Measurements from ENCODE around the gene LY6G6F. TPM values are rescaled to one million over a fixed set of nuclear protein-coding genes. Genes with fewer than 3 reads are reported as not detected.
A peak's percentile ranks its signal among the peaks of the same experiment; 100 is the strongest.
"Not testable (repeated sequence)": the region's sequence is repeated elsewhere in the genome, so short reads cannot be mapped to it uniquely, and the experiment has no call there.

Gene LY6G6F
- polyA plus RNA-seq, 4 donors: 0.33 to 1.0 (median 0.80) TPM

- DNase-seq (ENCODE audit: low read depth in 4 of 4, low spot score in 3 of 4): no peak
Measured at GRCh38 chr6:31701666-31702404, 4.8 kb upstream of the LY6G6F start.

GRCh38 chr6:31702405-31702818 is 4.3 kb upstream of the LY6G6F start:
- no peak for DNase-seq (ENCODE audit: low read depth in 4 of 4, low spot score in 3 of 4)

DNA sequence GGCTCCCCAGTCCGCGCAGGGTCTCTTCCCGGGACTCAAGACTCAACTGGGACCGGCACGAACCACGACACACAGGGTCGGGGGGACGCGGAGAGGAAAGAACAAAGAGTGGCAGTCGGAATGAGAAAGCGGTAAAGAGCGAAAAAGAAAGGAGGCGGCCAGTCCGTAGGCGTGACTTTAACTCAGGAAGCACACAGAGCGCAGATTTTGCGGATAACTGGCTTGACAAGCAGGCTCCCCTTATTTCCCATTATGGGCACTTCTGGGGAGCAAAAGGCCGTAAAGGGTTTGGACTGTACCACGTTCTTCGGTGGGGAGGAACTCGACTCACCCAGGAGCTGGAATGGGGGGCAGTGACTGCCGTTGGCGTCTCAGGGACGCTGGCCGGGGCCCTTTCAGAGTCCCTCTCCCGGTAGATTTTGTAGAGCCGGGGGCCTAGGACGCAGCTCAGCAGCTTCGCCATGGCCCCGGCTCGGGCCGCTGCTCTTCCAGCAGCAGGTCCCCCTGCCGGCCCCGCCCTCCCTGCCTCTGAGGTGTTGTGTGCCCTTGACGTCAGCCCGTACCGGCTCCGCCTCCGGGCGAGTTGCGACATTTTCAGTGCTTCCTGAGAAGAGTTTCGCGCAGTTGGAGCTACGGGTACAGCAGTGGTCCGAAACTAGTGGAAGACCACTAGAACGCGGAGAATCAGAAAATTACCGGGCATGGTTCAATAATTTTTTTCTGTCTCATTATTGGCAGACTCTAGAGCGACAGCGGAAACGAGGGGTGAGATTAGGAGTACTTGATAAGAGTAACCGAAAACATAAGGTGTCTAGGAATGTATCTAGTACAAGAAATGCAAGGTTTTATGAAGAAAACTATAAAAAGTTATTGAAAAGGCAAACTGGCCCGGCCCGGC is 3.6 kb upstream of the LY6G6F start, which contains the start of gene ABHD16A:
TSS of gene ABHD16A (minus strand) at position 506 of the 898 bp plus-strand sequence. CDS start at position 463, 43 bp downstream.
- DNase-seq (ENCODE audit: low read depth in 4 of 4, low spot score in 3 of 4): peak; percentile 97 to 99 (median 99)

DNA sequence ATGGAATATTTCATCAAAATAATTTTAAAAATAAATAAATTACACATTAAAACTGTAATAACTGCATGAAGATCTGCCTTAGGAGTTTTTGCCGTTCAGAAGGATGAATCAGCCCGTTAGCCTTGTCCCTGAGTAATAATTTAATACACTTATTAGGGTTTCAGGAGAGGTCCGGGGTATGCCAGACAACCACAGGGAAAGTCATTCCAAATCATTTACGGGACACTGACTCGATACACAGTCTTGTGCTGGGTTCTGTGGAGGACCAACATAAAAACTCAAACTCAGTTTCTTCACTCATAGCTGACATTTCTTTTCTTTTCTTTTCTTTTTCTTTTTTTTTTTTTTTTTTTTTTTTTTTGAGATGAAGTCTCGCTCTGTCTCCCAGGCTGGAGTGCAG is 735 bp upstream of the LY6G6F start:
- no peak for DNase-seq (ENCODE audit: low read depth in 4 of 4, low spot score in 3 of 4)

GRCh38 chr6:31707701-31708100 is 1.0 kb downstream of the LY6G6F start:
- no peak for DNase-seq (ENCODE audit: low read depth in 4 of 4, low spot score in 3 of 4)

- DNase-seq (ENCODE audit: low read depth in 4 of 4, low spot score in 3 of 4): no peak
Measured at GRCh38 chr6:31708224-31708623, 1.6 kb downstream of the LY6G6F start.

DNA sequence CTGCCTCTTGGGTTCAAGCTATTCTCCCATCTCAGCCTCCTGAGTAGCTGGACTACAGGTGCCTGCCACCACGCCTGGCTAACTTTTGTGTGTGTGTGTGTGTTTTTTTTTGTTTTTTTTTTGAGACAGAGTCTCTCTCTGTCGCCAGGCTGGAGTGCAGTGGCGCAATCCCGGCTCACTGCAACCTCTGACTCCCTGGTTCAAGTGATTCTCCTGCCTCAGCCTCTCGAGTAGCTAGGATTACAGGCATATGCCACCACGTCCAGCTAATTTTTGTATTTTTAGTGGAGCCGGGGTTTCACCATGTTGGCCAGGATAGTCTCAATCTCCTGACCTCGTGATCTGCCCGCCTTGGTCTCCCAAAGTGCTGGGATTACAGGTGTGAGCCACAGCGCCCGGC is 2.5 kb downstream of the LY6G6F start:
- not testable (repeated sequence) for DNase-seq (ENCODE audit: low read depth in 4 of 4, low spot score in 3 of 4)

- DNase-seq (ENCODE audit: low read depth in 4 of 4, low spot score in 3 of 4): no peak
Measured at GRCh38 chr6:31710523-31711219, 4.0 kb downstream of the LY6G6F start.

DNA sequence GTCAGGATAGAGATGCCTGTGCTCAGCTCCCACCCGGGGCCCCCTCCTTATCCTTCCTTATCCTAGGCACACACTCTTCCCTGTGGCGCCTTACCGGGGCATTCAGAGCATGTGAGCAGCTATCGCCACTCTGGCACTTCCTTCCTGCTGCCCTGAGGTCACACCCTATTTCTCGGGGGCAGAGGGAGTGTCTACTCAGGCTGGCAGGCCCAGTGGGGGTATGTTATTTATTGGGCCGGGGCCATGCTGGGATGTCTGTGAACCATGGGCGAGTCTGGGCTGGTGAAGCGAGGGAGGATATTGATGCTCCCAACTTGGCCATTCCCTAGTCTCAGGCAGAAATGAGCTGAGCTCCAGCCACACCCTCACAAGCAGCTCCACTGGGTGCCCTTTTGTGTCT is 4.6 kb downstream of the LY6G6F start:
- DNase-seq (ENCODE audit: low read depth in 4 of 4, low spot score in 3 of 4): no peak

DNA sequence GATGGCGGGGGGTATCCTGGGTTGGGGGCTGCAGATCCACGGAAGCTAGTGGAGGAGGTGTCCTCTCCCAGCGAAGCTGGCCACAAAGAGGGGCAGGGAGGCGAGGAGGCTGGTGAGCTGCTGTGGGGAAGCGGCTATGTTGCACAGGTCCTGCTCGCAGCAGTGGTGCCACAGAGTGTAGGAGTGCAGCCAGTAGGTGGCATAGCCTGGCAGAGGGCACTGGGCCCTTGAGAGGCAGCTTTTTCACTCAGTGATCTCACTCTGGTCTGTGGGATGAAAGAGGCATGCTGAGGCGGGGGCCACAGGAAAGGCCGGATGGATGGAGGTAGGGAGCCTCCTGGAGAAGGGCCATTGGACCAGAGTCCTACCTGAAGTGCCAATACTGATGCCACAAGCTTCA is 5.6 kb downstream of the LY6G6F start:
- DNase-seq (ENCODE audit: low read depth in 4 of 4, low spot score in 3 of 4): no peak

GRCh38 chr6:31713465-31713864 is 6.8 kb downstream of the LY6G6F start:
- no peak for DNase-seq (ENCODE audit: low read depth in 4 of 4, low spot score in 3 of 4)

GRCh38 chr6:31713991-31714684 is 7.5 kb downstream of the LY6G6F start:
- peak in 1 of 4 donors; percentile 38 for DNase-seq (ENCODE audit: low read depth in 4 of 4, low spot score in 3 of 4)

DNA sequence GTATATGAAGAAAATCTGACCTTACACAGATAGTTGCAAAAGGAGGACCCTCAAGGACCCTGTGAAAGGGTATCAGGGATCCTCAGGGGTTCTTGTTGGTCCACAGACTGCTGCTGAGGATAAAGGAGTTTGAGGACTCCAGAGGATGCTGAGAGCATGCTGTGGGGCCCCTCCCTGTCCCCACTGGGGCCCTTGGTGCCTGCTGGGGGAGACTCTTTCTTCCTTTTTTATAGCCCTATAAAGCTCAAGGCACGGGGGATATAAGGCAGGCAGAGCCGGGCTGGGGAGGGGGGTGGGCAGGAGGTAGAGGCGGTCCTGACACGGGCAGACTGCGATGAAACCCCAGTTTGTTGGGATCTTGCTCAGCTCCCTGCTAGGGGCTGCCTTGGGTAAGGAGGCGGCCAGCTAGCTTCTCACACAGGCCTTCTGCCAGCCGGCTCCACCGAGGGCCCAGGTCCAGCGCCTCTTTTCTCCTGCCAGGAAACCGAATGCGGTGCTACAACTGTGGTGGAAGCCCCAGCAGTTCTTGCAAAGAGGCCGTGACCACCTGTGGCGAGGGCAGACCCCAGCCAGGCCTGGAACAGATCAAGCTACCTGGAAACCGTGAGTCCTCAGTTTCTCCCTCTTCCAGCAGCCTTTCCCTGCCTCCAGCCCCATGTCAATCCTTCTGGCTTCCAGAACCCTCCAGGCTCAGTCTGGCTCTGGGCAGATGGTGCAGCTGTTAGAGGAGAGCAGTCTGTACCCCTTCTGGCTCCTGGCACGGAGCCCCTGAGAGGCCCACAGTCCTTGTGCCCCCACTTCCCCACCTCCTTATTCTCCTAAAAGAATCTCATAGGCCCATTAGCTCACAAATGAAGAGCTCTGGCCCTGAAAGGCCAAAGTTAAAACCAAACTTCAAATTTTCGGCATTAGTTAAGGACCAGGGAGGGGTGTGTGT is 8.6 kb downstream of the LY6G6F start, which contains the start of gene LY6G6D:
TSS of gene LY6G6D (plus strand) at position 327 of the 937 bp plus-strand sequence. CDS start at position 335, 8 bp downstream.
- no peak for DNase-seq (ENCODE audit: low read depth in 4 of 4, low spot score in 3 of 4)

- DNase-seq (ENCODE audit: low read depth in 4 of 4, low spot score in 3 of 4): no peak
Measured at GRCh38 chr6:31717499-31718222, 11.0 kb downstream of the LY6G6F start.

GRCh38 chr6:31718265-31718664 is 11.6 kb downstream of the LY6G6F start:
- no peak for DNase-seq (ENCODE audit: low read depth in 4 of 4, low spot score in 3 of 4)

DNA sequence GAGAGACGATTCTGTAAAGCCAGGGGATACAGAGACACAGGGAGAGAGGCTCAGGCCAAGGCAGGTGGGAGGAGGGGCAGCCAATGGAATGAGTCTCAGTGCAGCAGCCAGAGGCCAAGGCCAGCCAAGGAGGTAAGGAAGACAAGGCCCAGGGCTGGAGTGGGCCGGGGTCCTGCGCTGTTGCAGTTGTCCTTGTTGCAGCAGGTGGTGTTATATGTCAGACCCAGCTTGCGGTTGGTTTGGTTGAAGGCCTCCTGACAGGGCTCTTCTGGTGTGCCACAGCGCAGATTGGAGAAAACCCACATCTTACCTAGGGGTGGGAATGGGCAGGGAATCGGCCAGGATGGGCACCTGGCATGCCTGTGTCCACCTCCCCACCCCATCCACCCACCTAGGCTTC is 12.3 kb downstream of the LY6G6F start:
- DNase-seq (ENCODE audit: low read depth in 4 of 4, low spot score in 3 of 4): no peak

GRCh38 chr6:31720196-31720770 is 13.6 kb downstream of the LY6G6F start:
- no peak for DNase-seq (ENCODE audit: low read depth in 4 of 4, low spot score in 3 of 4)

GRCh38 chr6:31721351-31722020 is 14.8 kb downstream of the LY6G6F start, which contains the start of gene LY6G6C:
Gene LY6G6C, minus strand, starts transcription at chr6:31721746. Its CDS starts 67 bp downstream, at chr6:31721679.
- DNase-seq (ENCODE audit: low read depth in 4 of 4, low spot score in 3 of 4): no peak

Measured in right renal pelvis (tissue), 4 donors.